Fibroblast of mammary gland (primary cell): ENCODE data around the gene CORO2A.

Experiments used
- DNase-seq: peaks from one replicate; pipeline ENCODE4 v3.0.0-alpha.2; 2010; ENCODE audit warnings: low read depth
- H3K4me3 ChIP-seq: 2 replicates; pipeline ENCODE4 v1.5.1; 2011; ENCODE audit warnings: low read depth, mild to moderate bottlenecking, low read length, moderate library complexity; ENCODE audit not compliant: control insufficient read depth
- CTCF ChIP-seq: conservative IDR thresholded peaks from 2 replicates; pipeline ENCODE4 v1.5.1; 2011; ENCODE audit warnings: low read depth, low read length, inconsistent platforms; ENCODE audit not compliant: control insufficient read depth, insufficient read depth

CORO2A gene

GRCh38 chr9:98164912-98165311 is 27.5 kb downstream of the CORO2A start:
- DNase-seq, result no peak
- H3K4me3 ChIP-seq, result no peak overlapping the region
- no peak for TF ChIP-seq CTCF

DNA sequence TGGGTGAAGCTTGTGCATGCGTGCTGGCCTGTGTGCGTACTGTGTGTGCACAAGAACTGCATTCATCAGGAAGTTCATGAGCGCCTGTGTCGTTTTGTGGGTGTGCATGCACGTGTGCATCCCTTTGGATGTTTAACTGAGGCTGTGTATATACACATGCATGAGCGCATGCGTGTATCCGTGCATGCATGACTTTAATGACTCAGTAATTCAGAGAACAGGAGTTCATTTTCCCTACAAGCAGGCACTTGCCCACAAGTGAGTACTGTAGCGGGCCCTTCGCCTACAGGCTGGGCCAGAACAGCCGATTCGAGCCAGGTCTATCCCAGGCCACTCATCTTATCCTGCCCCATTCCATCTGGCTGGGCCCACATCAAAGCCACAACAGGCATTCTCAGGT is 29.8 kb downstream of the CORO2A start:
- no peak overlapping the region for H3K4me3 ChIP-seq
- no peak for DNase-seq
- TF ChIP-seq CTCF, result no peak

- TF ChIP-seq CTCF, result no peak
- H3K4me3 ChIP-seq, result no peak overlapping the region
- no peak for DNase-seq
Observed at GRCh38 chr9:98161851-98162250, 30.6 kb downstream of the CORO2A start.

- H3K4me3 ChIP-seq, result no peak overlapping the region
- DNase-seq, result no peak
- TF ChIP-seq CTCF, result no peak
Observed at GRCh38 chr9:98159790-98160189, 32.6 kb downstream of the CORO2A start.

- no peak for DNase-seq
- no peak overlapping the region for H3K4me3 ChIP-seq
- no peak for TF ChIP-seq CTCF
Observed at GRCh38 chr9:98159301-98159700, 33.1 kb downstream of the CORO2A start.

GRCh38 chr9:98158071-98158831 is 34.2 kb downstream of the CORO2A start:
- no peak for TF ChIP-seq CTCF
- no peak overlapping the region for H3K4me3 ChIP-seq
- DNase-seq, result no peak
